SKM-1 treated with dmso at 0.1 percent for 144 hours (cell line): ENCODE data around the gene DRG2.

Source experiments
- DNase-seq: peaks from one replicate; lab custom pipeline; 2025; ENCODE audit not compliant: unreplicated experiment; lab: John Stamatoyannopoulos, UW

The DRG2 gene

GRCh38 chr17:18142417-18142816 is 54.7 kb downstream of the DRG2 start:
- no peak for DNase-seq

GRCh38 chr17:18143044-18143936 is 55.5 kb downstream of the DRG2 start:
- peak; percentile 9 for DNase-seq

GRCh38 chr17:18144261-18144660 is 56.5 kb downstream of the DRG2 start:
- DNase-seq, result no peak

GRCh38 chr17:18144855-18145254 is 57.1 kb downstream of the DRG2 start:
- DNase-seq, result no peak

- DNase-seq, result no peak
These were observed 58.1 kb downstream of the DRG2 start for GRCh38 chr17:18145811-18146210.

GRCh38 chr17:18146259-18146658 is 58.5 kb downstream of the DRG2 start:
- no peak for DNase-seq

- DNase-seq, result no peak
These were observed 59.2 kb downstream of the DRG2 start for GRCh38 chr17:18146980-18147379.

- DNase-seq, result no peak
These were observed 60.8 kb downstream of the DRG2 start for GRCh38 chr17:18148586-18148985.

GRCh38 chr17:18151290-18151689 is 63.5 kb downstream of the DRG2 start:
- DNase-seq, result no peak

GRCh38 chr17:18155179-18155578 is 67.4 kb downstream of the DRG2 start:
- DNase-seq, result no peak

GRCh38 chr17:18156171-18156975 is 68.6 kb downstream of the DRG2 start:
- DNase-seq, result no peak

- DNase-seq, result no peak
These were observed 69.2 kb downstream of the DRG2 start for GRCh38 chr17:18156976-18157280.
